Common myeloid progenitor, CD34-positive (primary cell): ENCODE data around the gene SLC9A8.
"Not testable (repeated sequence)": the region's sequence is repeated elsewhere in the genome, so short reads cannot be mapped to it uniquely, and the experiment has no call there.

Experiments used
- CTCF ChIA-PET: fragments of 350-600 bp; sonication (Branson Sonifier 250); formaldehyde crosslinking; loops from one replicate; lab custom pipeline; 2021; ENCODE audit warnings: antibody characterized with exemption; lab: Charles Lee
- POLR2A ChIA-PET: fragments of 350-600 bp; sonication (Branson Sonifier 250); formaldehyde crosslinking; loops from one replicate; lab custom pipeline; 2021; ENCODE audit warnings: antibody characterized with exemption; lab: Charles Lee
- DNase-seq, 3 donors: peaks; one replicate each; pipeline versions ENCODE4 v3.0.0 to v3.0.0-alpha.2; 2013
- H3K27ac ChIP-seq, 2 experiments: 1 replicate in 1 of 2; 2 replicates in 1 of 2; pipeline ENCODE4 v1.7.0; 2013; ENCODE audit warnings: inconsistent platforms in 2 of 2, low read length in 2 of 2, mild to moderate bottlenecking in 2 of 2, low read depth in 1 of 2, moderate library complexity in 1 of 2; ENCODE audit not compliant: severe bottlenecking in 2 of 2, insufficient read depth in 1 of 2, poor library complexity in 1 of 2
- H3K27me3 ChIP-seq, 5 experiments: replicated peaks in 2 of 5; 1 replicate in 3 of 5; 2 replicates in 2 of 5; pipeline versions ENCODE4 v1.6.1 to v1.7.0; 2013; ENCODE audit warnings: low read length in 4 of 5, mild to moderate bottlenecking in 2 of 5, moderate library complexity in 2 of 5, inconsistent platforms in 1 of 5; ENCODE audit not compliant: insufficient read depth in 5 of 5, control insufficient read depth in 4 of 5
- H3K36me3 ChIP-seq, 4 experiments: 1 replicate in 2 of 4; 2 replicates in 2 of 4; pipeline versions ENCODE4 v1.6.1 to v1.7.0; 2013; ENCODE audit warnings: low read length in 3 of 4, control low read depth in 1 of 4, mild to moderate bottlenecking in 1 of 4; ENCODE audit not compliant: control insufficient read depth in 4 of 4, insufficient read depth in 4 of 4
- H3K4me1 ChIP-seq, 4 experiments: 1 replicate in 3 of 4; 2 replicates in 1 of 4; pipeline versions ENCODE4 v1.6.1 to v1.7.1; 2013; ENCODE audit warnings: low read length in 3 of 4, mild to moderate bottlenecking in 3 of 4, control low read depth in 1 of 4, inconsistent platforms in 1 of 4, moderate library complexity in 1 of 4; ENCODE audit not compliant: control insufficient read depth in 4 of 4, insufficient read depth in 4 of 4; ENCODE audit errors: control extremely low read depth in 1 of 4
- H3K4me3 ChIP-seq, 7 experiments: 1 replicate in 4 of 7; 2 replicates in 3 of 7; pipeline versions ENCODE4 v1.5.1 to v1.7.0; 2013; ENCODE audit warnings: mild to moderate bottlenecking in 7 of 7, low read length in 6 of 7, moderate library complexity in 6 of 7, inconsistent platforms in 2 of 7, low read depth in 2 of 7, control low read depth in 1 of 7; ENCODE audit not compliant: insufficient read depth in 4 of 7, control insufficient read depth in 1 of 7; ENCODE audit errors: extremely low read depth in 1 of 7
- H3K9me3 ChIP-seq, 5 experiments: 1 replicate in 4 of 5; 2 replicates in 1 of 5; pipeline versions ENCODE4 v1.6.1 to v1.7.1; 2013; ENCODE audit warnings: low read length in 4 of 5, mild to moderate bottlenecking in 2 of 5, inconsistent platforms in 1 of 5, low read depth in 1 of 5, moderate library complexity in 1 of 5; ENCODE audit not compliant: control insufficient read depth in 4 of 5, insufficient read depth in 2 of 5; ENCODE audit errors: control extremely low read depth in 1 of 5
- WGBS: methylation state at CpG from one replicate; pipeline ENCODE4 v1.1.5; 2013; ENCODE audit not compliant: insufficient coverage; 5-methylcytosine and 5-hydroxymethylcytosine counted together

Gene SLC9A8

GRCh38 chr20:49804364-49804763, 8.3 kb upstream of the SLC9A8 start:
- ChIA-PET POLR2A (no interaction called here), CTCF (no interaction called here)
- Histone ChIP-seq H3K4me3 (no peak overlapping the region), H3K27ac (no peak overlapping the region), H3K4me1 (peaks cover 2 to 6% (median 4%) of the 10 kb centered on the region in 4 experiments), H3K36me3 (no peaks in the 10 kb centered on the region), H3K27me3 (peaks cover 0 to 2% (median 0%) of the 10 kb centered on the region in 5 experiments), H3K9me3 (no peaks in the 10 kb centered on the region)
- no peak for DNase-seq
- 100% methylated on average over 3 of the region's 3 CpGs for WGBS

- 100% methylated on average over 5 of the region's 11 CpGs for WGBS
- DNase-seq, POLR2A ChIA-PET: not testable (repeated sequence)
Observed at GRCh38 chr20:49805224-49805876, 7.3 kb upstream of the SLC9A8 start.

GRCh38 chr20:49808753-49809152, 3.9 kb upstream of the SLC9A8 start:
- no peak overlapping the region for H3K27ac ChIP-seq
- no peaks in the 10 kb centered on the region for H3K27me3 ChIP-seq
- no peak for DNase-seq
- no peak overlapping the region for H3K4me3 ChIP-seq
- no peaks in the 10 kb centered on the region for H3K36me3 ChIP-seq
- ChIA-PET CTCF (interaction anchor here (1.2 to 1.6 kb wide), 2 partner anchors 22 to 198 kb away, joined by 3 read pairs; no protein-coding TSS in a partner anchor), POLR2A (interaction anchor here (1.0 kb wide), 1 partner anchor 123 kb away, joined by 3 read pairs; no protein-coding TSS in a partner anchor)
- WGBS = 98% methylated on average over 7 of the region's 8 CpGs
- no peaks in the 10 kb centered on the region for H3K9me3 ChIP-seq
- peaks cover 7 to 13% (median 10%) of the 10 kb centered on the region in 4 experiments for H3K4me1 ChIP-seq

More at GRCh38 chr20:49805224-49805876, 7.3 kb upstream of the SLC9A8 start:
- H3K4me1 ChIP-seq, H3K27ac ChIP-seq, H3K9me3 ChIP-seq, H3K27me3 ChIP-seq, H3K4me3 ChIP-seq, CTCF ChIA-PET, H3K36me3 ChIP-seq: not testable (repeated sequence)

GRCh38 chr20:49809803-49810359, 2.7 kb upstream of the SLC9A8 start:
- no peaks in the 10 kb centered on the region for H3K27me3 ChIP-seq
- no peak overlapping the region for H3K27ac ChIP-seq
- peaks cover 0 to 1% (median under 1%) of the 10 kb centered on the region in 4 experiments for H3K36me3 ChIP-seq
- no peak overlapping the region for H3K4me3 ChIP-seq
- DNase-seq = no peak
- no peaks in the 10 kb centered on the region for H3K9me3 ChIP-seq
- ChIA-PET CTCF (interaction anchor here (0.9 to 1.6 kb wide), 4 partner anchors 9 to 199 kb away, joined by 3 to 4 read pairs (median 3); no protein-coding TSS in a partner anchor), POLR2A (no interaction called here)
- 96% methylated on average over 2 of the region's 5 CpGs for WGBS
- peaks cover 8 to 16% (median 12%) of the 10 kb centered on the region in 4 experiments for H3K4me1 ChIP-seq

GRCh38 chr20:49810491-49811190, 2.0 kb upstream of the SLC9A8 start:
- no peaks in the 10 kb centered on the region for H3K27me3 ChIP-seq
- WGBS = 82% methylated on average over 4 of the region's 6 CpGs
- H3K36me3 ChIP-seq = peaks cover under 1 to 7% (median 3%) of the 10 kb centered on the region in 4 experiments
- CTCF ChIA-PET = interaction anchor here (0.9 to 1.2 kb wide), 3 partner anchors 9 to 35 kb away, joined by 3 to 4 read pairs (median 3); no protein-coding TSS in a partner anchor
- H3K4me3 ChIP-seq = no peak overlapping the region
- H3K27ac ChIP-seq = no peak overlapping the region
- H3K4me1 ChIP-seq = peaks cover 8 to 16% (median 12%) of the 10 kb centered on the region in 4 experiments
- DNase-seq = no peak
- POLR2A ChIA-PET = no interaction called here
- no peaks in the 10 kb centered on the region for H3K9me3 ChIP-seq

- no peaks in the 10 kb centered on the region for H3K9me3 ChIP-seq
- no peak for DNase-seq
Observed at GRCh38 chr20:49811825-49812506, 662 bp upstream of the SLC9A8 start.

More at GRCh38 chr20:49811825-49812506, 662 bp upstream of the SLC9A8 start:
- Histone ChIP-seq H3K36me3 (peaks cover 2 to 12% (median 7%) of the 10 kb centered on the region in 4 experiments), H3K4me3 (peak overlapping the region; percentile 73 to 99 (median 86)), H3K4me1 (peaks cover 8 to 16% (median 12%) of the 10 kb centered on the region in 4 experiments), H3K27me3 (no peaks in the 10 kb centered on the region), H3K27ac (peak overlapping the region in 1 of 2 experiments; percentile 94)
- 45% methylated on average over 7 of the region's 11 CpGs for WGBS
- ChIA-PET CTCF (no interaction called here), POLR2A (interaction anchor here (0.6 kb wide), 1 partner anchor 20 kb away, joined by 3 read pairs; no protein-coding TSS in a partner anchor)
